Stimulated activated CD8-positive, alpha-beta memory T cell treated with anti-CD3 and anti-CD28 coated beads, Interleukin-12 subunit alpha, Interleukin-12 subunit beta, amount 100 ng/mL, for 4 hours (primary cell): ENCODE measurements around the gene CACNA1S.

Experiments
- DNase-seq: peaks from one replicate; pipeline ENCODE4 v3.0.0-alpha.2; 2020; ENCODE audit warnings: low read depth

The CACNA1S gene

DNA sequence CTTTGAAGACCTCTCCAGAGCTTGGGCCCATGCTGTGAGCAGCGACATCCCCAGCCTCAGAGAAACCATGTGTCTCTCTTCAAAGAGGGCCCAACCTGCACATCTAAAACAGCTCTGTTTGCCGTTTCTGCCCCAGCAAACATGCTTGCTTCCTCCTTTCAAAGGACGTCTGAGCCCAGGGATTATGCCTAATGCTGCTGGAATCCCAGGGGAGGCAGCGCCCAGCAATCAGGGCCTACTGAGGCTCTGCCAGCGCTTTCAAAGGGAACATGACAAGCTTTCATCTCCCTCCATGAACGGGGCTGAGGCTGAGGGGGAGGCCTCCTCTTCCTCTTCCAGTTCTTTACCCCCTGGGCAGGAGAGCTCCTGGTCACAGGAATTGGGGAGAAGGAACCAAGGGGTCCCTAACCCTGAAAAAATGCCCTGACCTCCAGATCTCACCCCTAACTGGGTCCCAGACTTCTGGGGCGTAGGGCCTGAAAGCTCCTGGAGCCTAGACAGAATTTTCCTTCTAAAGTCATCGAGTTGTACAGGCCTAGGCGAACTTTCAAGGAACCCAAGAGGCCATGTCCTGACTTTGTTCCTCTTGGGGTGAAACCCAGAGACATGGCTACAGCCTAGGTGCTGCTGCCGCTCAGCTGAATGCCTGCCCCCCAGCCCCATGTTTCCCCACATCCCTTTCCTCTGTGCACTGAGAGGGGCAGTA, 28.2 kb upstream of the CACNA1S start:
- DNase-seq: no peak

DNA sequence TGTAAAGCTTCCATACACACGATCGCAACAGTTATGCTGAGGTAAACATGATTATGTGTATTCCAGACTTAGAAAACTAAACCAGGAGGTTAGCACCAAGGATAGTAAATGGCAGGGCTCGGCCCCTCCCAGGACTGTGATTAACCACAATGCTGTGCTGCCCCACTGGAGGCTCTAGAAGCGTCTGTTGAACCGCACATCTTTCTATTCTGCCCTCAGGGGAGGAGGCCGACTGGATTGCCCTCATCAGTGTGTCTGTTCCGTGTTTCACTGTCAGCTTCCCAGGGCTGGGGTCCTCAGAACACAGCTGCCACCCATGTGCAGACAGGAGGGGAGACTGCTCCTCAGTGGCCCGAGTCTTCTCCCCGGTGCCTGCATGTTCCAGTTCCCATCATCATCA, 27.5 kb upstream of the CACNA1S start:
- no peak for DNase-seq

DNA sequence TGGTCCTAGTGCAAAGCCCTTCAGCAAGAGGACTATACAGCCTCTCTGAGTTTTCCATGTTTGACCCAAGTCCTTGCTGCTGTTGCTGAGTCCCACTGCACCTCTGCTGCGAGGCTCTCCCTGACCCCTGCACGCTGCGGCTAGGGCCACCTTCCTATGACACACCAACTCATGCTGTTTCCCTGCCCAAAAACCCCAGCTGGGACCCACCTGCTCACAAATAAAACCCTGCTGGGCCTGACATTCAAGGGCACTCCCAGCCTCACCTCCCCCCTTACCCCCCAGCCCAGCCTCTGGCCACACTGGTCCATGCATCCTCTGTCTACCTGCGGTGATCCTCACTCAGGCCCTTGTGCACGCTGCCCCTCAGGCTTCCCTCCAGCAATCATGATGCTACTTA, 27.1 kb upstream of the CACNA1S start:
- no peak for DNase-seq

GRCh38 chr1:201138311-201138840, 26.1 kb upstream of the CACNA1S start:
- DNase-seq: no peak

- DNase-seq: no peak
Measured at GRCh38 chr1:201137579-201138310, 25.5 kb upstream of the CACNA1S start.

- DNase-seq: no peak
Measured at GRCh38 chr1:201137024-201137392, 24.8 kb upstream of the CACNA1S start.

- DNase-seq: no peak
Measured at GRCh38 chr1:201136355-201137023, 24.3 kb upstream of the CACNA1S start.

DNA sequence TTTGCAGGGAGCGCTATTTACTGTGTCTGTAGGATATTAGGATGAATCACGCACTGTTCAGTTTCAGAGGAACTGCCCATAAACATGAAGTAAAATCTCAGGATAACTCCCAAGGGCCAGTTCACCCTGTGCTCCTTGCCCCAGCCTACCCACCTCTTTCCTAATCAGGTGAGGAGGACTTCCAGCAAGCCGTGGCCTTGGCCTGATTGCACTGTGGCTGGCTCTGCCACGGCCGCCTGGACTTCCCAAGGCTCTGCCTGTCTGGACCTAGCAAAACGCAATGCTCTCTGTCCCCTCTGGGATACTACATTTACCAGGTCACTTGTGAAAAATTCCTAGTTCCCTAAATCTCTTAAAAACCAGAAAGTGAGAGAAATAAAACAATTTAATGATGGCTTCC, 22.2 kb upstream of the CACNA1S start:
- DNase-seq: no peak

- DNase-seq: no peak
Measured at GRCh38 chr1:201131398-201131797, 19.2 kb upstream of the CACNA1S start.

DNA sequence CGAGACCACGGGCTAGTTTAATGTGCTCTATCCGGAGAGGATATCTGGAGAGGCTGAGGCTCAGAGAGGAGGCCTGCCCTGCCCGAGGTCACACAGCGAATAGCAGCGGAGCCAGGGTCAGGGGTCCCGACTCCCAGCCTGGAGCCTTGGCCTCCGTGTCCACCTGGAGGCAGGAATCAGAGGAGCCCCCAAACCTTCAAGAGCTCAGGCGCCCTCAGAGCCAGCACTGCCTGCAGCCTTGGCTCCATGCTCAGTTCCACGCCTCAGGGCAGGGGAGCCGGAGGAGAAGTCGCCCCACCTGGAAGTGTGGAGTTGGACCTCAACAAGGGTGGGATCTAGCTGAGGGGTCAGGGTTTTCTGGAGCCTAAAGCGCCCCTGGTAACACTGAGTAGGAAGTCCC, 16.7 kb upstream of the CACNA1S start:
- DNase-seq: no peak

GRCh38 chr1:201128476-201128875, 16.2 kb upstream of the CACNA1S start:
- no peak for DNase-seq

DNA sequence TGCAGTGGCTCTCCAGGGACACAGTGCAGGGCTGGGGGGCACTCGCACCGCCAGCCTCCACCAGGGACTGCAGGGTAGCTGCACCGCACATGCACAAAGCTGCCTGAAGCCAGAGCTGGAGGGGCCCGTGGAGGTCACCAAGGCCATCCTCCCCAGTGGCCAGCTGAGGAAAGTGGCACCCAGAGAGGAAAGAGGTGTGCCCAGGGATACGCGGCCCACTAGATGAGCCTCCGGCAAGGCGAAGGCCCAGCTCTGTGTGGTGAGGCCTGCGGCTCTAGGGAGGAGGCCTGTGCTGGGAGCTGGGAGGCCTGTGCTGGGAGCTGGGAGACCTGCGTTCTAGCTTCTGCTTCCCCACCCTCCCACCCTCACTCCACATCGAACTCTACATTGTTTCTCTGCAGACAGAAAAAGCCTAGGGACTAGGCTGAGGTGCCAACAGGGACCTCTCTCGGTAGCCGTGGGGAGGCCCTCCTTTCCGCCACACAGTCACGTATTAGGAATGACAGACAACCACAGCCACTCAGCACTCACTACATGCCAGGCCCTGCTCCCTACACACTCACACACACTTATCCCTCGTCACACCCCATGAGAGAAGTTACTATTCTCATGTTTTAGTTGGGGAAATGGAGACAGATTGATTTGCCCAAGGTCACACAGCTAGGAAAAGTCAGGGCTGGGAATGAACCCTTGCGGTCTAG, 15.7 kb upstream of the CACNA1S start:
- DNase-seq: no peak

GRCh38 chr1:201126832-201127754, 14.9 kb upstream of the CACNA1S start, which contains the start of gene ASCL5:
Gene ASCL5 (minus strand): TSS chr1:201127184. CDS start chr1:201115372, 11,812 bp downstream.
- DNase-seq: no peak

DNA sequence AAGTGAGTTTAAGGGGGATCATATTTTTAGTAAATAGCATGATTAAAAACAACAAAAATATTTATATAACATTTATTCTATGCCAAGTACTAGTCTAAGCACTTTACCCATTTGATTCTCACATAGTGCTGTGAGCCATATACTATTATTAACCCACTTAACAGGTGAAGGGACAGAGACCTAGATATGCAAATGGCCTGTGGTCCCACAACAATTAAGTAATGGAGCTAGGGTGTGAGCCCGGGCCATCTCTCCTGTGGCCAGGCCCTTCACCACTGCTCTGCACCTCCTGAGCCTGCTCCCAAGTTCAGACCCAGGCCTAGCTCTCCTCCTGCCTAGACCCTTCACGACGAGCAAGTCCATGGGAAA, 14.2 kb upstream of the CACNA1S start:
- no peak for DNase-seq

- DNase-seq: no peak
Measured at GRCh38 chr1:201125800-201126199, 13.6 kb upstream of the CACNA1S start.

DNA sequence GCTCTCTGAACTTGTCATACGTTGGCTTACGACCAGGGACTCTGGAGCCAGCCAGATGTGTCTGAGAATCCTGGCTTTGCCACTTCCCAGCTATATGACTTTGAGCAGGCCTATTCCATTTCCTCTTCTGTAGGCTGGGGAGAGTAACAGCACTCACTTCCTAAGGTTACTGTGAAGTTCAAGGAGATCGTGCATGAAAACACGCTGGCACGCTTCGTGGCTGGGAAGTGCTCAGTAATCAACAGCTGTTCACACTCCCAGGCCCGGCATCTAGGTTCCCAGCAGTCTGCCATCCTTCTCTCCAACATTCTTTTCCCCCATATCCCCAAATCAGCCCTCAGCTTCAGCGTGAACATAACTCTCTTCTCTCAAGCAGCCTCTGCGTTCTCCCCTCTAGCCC, 12.8 kb upstream of the CACNA1S start:
- DNase-seq: no peak

DNA sequence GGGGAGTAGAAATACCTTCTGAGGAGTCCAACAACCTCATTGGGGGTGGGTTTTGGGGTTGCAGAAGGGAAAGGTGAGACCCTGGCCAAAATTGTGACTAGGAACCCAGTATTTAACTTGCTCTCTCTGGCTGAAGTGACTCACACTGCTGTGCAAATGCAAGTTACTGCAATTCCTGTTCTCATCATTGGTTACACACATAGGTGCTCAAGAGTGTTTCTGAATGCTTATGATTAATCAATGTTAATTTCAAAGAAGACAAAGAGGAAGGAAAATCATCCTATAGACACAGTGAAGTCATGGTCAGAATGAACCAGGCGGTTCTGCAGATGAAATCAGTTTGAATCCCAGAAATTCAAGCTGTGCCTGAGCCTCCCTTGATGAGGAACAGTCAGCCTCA, 11.6 kb upstream of the CACNA1S start:
- DNase-seq: no peak

- no peak for DNase-seq
Measured at GRCh38 chr1:201122321-201122957, 10.2 kb upstream of the CACNA1S start.

GRCh38 chr1:201119206-201120197, 7.3 kb upstream of the CACNA1S start:
- DNase-seq: no peak
